Neural progenitor cell (in vitro differentiated cells): ENCODE measurements around the gene TNFSF8. TPM values are rescaled to one million over a fixed set of nuclear protein-coding genes. Genes with fewer than 3 reads are reported as not detected.

Source experiments
- DNase-seq: peaks from one replicate; pipeline ENCODE4 v3.0.0-alpha.2; 2016; ENCODE audit warnings: low spot score
- H2AFZ ChIP-seq: fragments of 200-600 bp; sonication (generic); replicated peaks from 2 replicates; pipeline ENCODE4 v1.6.1; 2016; ENCODE audit warnings: antibody characterized with exemption
- H3F3A ChIP-seq: fragments of 200-600 bp; sonication (generic); 2 replicates; pipeline ENCODE4 v1.6.1; 2016; ENCODE audit warnings: antibody characterized with exemption, low read depth
- H3K27ac ChIP-seq: fragments of 200-600 bp; sonication (generic); 2 replicates; pipeline ENCODE4 v1.5.1; 2016; ENCODE audit warnings: mild to moderate bottlenecking
- H3K27me3 ChIP-seq: fragments of 200-600 bp; sonication (generic); 2 replicates; pipeline ENCODE4 v1.6.1; 2016; ENCODE audit warnings: mild to moderate bottlenecking, moderate library complexity
- H3K36me3 ChIP-seq: fragments of 200-600 bp; sonication (generic); 2 replicates; pipeline ENCODE4 v1.5.1; 2016
- H3K4me1 ChIP-seq: fragments of 200-600 bp; sonication (generic); 2 replicates; pipeline ENCODE4 v1.6.1; 2016; ENCODE audit warnings: mixed run types
- H3K4me2 ChIP-seq: fragments of 200-600 bp; sonication (generic); 2 replicates; pipeline ENCODE4 v1.6.1; 2016
- H3K4me3 ChIP-seq: fragments of 200-600 bp; sonication (generic); 2 replicates; pipeline ENCODE4 v1.5.1; 2016
- H3K79me2 ChIP-seq: fragments of 200-600 bp; sonication (generic); 2 replicates; pipeline ENCODE4 v1.6.1; 2016; ENCODE audit warnings: low read depth
- H3K9ac ChIP-seq: fragments of 200-600 bp; sonication (generic); 2 replicates; pipeline ENCODE4 v1.6.1; 2016
- H3K9me3 ChIP-seq: fragments of 200-600 bp; sonication (generic); 2 replicates; pipeline ENCODE4 v1.5.1; 2016; ENCODE audit warnings: low read depth
- H4K20me1 ChIP-seq: fragments of 200-600 bp; sonication (generic); 2 replicates; pipeline ENCODE4 v1.6.1; 2016; ENCODE audit warnings: low read depth
- H3K27ac Mint-ChIP-seq: 3 replicates; pipeline ENCODE4 v1.8.0; 2021; ENCODE audit warnings: mixed read lengths
- H3K27me3 Mint-ChIP-seq: 2 replicates; pipeline ENCODE4 v1.8.0; 2022; ENCODE audit warnings: low read depth, mild to moderate bottlenecking, inconsistent platforms, moderate library complexity, mixed read lengths; ENCODE audit not compliant: insufficient read depth
- H3K36me3 Mint-ChIP-seq: 3 replicates; pipeline ENCODE4 v1.8.0; 2021; ENCODE audit warnings: mixed read lengths
- H3K4me1 Mint-ChIP-seq: 3 replicates; pipeline ENCODE4 v1.8.0; 2021; ENCODE audit warnings: mixed read lengths
- H3K4me3 Mint-ChIP-seq: 3 replicates; pipeline ENCODE4 v1.8.0; 2021; ENCODE audit warnings: mild to moderate bottlenecking, moderate library complexity, mixed read lengths
- H3K9me3 Mint-ChIP-seq: 3 replicates; pipeline ENCODE4 v1.8.0; 2020; ENCODE audit warnings: mixed read lengths
- EZH2 ChIP-seq: fragments of 200-600 bp; sonication (generic); IDR thresholded peaks from 2 replicates; pipeline ENCODE4 v1.6.1; 2017; ENCODE audit warnings: antibody characterized with exemption, mild to moderate bottlenecking, moderate library complexity
- EZH2phosphoT487 ChIP-seq: fragments of 200-600 bp; sonication (generic); IDR thresholded peaks from 2 replicates; pipeline ENCODE4 v1.6.1; 2017; ENCODE audit warnings: antibody characterized with exemption
- total RNA-seq: library from RNA; depleted of rRNA; stranded (reverse); fragments of >200 nt; gene quantifications from 2 replicates; pipeline ENCODE4 v1.2.3, GENCODE V29; 2015; ENCODE audit warnings: low replicate concordance
- TF ChIP-seq, protein P1 (sequence below): fragments of 200-600 bp; sonication (generic); IDR thresholded peaks from 2 replicates; pipeline ENCODE4 v1.5.1; 2017; ENCODE audit warnings: antibody characterized with exemption, mild to moderate bottlenecking

Gene TNFSF8
- total RNA-seq, 1 donor from 2014 or later = not detected

DNA sequence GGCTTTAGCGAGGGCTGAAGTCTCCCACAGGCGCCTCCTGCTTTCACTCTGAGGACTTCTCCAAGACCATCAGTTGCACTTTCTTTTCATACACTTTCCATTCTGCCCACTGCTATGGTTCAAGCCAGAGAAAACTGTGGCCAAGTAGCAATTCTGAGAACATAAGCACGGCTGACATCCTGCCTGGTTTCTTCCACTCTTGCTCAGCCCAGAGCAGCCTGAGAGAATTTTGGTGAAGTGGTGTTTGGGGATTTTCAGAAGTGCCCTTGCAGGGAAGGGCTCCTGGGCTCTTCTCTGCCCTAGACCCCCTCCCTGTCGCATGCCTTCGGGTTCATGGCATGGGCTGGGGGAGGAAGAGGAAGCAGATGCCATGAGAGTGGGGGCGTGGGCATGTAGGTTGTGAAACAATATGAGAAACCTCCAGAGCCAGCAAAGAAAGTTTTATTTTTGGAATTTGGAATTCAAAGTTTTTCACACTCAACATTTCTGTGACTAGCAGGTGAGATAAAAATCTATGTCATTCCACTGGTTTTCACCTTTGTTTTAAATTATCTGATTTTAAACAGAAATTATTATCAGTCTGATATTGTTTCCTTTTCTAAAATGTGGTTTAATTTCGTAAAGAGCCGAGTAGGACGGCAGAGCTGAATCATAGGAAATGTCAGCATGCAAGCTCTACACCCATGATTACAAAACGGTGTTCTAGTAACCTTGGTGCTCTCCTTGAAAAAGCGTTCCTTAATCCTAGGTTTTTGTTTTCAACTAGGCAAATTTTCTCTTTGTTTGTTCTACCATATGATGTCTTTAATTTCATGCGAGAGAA is 27.8 kb upstream of the TNFSF8 start:
- Mint-ChIP-seq H3K27ac (no peak overlapping the region), H3K9me3 (peaks cover 20% of the 10 kb centered on the region), H3K4me1 (no peaks in the 10 kb centered on the region), H3K4me3 (no peak overlapping the region), H3K36me3 (no peaks in the 10 kb centered on the region), H3K27me3 (peaks cover 7% of the 10 kb centered on the region)
- Histone ChIP-seq H3K27ac (no peak overlapping the region), H3K36me3 (no peaks in the 10 kb centered on the region), H3F3A (no peaks in the 10 kb centered on the region), H3K4me2 (no peak overlapping the region), H3K79me2 (no peaks in the 10 kb centered on the region), H3K4me1 (no peaks in the 10 kb centered on the region), H3K9me3 (no peaks in the 10 kb centered on the region), H3K9ac (no peak overlapping the region), H3K27me3 (no peaks in the 10 kb centered on the region), H3K4me3 (no peak overlapping the region), H4K20me1 (no peaks in the 10 kb centered on the region), H2AFZ (no peak overlapping the region)
- DNase-seq = no peak
- TF ChIP-seq EZH2phosphoT487 = no peak
- TF ChIP-seq EZH2 = no peak
- TF ChIP-seq, protein P1, sequence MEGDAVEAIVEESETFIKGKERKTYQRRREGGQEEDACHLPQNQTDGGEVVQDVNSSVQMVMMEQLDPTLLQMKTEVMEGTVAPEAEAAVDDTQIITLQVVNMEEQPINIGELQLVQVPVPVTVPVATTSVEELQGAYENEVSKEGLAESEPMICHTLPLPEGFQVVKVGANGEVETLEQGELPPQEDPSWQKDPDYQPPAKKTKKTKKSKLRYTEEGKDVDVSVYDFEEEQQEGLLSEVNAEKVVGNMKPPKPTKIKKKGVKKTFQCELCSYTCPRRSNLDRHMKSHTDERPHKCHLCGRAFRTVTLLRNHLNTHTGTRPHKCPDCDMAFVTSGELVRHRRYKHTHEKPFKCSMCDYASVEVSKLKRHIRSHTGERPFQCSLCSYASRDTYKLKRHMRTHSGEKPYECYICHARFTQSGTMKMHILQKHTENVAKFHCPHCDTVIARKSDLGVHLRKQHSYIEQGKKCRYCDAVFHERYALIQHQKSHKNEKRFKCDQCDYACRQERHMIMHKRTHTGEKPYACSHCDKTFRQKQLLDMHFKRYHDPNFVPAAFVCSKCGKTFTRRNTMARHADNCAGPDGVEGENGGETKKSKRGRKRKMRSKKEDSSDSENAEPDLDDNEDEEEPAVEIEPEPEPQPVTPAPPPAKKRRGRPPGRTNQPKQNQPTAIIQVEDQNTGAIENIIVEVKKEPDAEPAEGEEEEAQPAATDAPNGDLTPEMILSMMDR = no peak

DNA sequence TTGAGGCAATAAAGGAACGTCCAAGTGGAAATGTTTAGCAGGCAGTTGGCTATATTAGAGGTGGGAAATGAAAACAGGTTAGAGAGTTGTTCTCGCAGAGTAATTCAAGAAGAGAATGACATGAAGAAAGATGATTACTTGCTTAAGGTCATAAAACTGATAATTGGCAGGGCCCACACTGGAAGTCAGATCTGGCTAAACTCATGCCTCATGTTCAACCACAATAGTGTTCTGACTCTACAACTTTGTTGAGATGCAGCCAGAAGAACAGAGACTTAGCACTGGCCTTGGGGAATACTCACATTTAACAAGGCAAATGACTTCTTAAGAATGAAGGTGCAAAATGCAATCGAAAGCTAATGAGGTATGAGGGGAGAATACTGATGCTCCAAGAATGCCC is 27.2 kb upstream of the TNFSF8 start:
- Mint-ChIP-seq H3K4me3 (no peak overlapping the region), H3K27ac (no peak overlapping the region), H3K9me3 (peaks cover 13% of the 10 kb centered on the region), H3K4me1 (no peaks in the 10 kb centered on the region), H3K27me3 (peaks cover 6% of the 10 kb centered on the region), H3K36me3 (no peaks in the 10 kb centered on the region)
- Histone ChIP-seq H3F3A (no peaks in the 10 kb centered on the region), H4K20me1 (no peaks in the 10 kb centered on the region), H3K9ac (no peak overlapping the region), H3K36me3 (no peaks in the 10 kb centered on the region), H3K27ac (no peak overlapping the region), H3K4me2 (no peak overlapping the region), H3K79me2 (no peaks in the 10 kb centered on the region), H2AFZ (no peak overlapping the region), H3K27me3 (peaks cover under 1% of the 10 kb centered on the region), H3K9me3 (no peaks in the 10 kb centered on the region), H3K4me1 (no peaks in the 10 kb centered on the region), H3K4me3 (no peak overlapping the region)
- DNase-seq = no peak
- TF ChIP-seq, protein P1 = no peak
- no peak for TF ChIP-seq EZH2phosphoT487
- TF ChIP-seq EZH2 = no peak

DNA sequence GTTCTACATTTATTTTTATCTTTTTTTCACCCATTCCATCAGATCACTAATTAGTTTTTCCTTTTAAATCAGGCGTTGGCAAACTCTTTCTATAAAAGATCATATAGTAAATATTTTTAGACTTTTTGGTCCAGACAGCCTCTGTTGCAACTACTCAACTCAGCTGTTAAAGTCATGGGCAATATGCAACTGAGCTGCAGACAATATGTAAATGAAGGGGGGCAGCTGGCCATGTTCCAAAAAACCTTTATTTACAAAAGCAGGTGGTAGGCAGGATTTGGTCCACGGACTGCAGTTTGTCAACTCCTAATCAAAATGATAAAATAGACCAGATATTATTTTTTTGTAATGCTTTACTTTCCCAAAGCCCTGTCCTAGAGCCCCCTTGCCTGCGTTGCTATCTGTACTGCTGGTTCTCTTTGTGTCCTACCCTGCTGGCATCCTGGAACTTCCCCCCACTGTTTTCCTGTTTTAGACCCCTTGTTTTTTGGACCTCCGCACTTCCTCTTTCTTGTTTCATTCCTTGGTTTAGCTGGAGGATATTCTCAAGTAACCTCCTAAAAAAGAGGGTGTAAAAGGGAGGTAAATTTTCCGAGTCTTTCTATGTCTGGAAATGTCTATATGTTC is 24.7 kb upstream of the TNFSF8 start:
- H3K79me2 ChIP-seq = no peaks in the 10 kb centered on the region
- H3K36me3 Mint-ChIP-seq = no peaks in the 10 kb centered on the region
- H2AFZ ChIP-seq = no peak overlapping the region
- H4K20me1 ChIP-seq = no peaks in the 10 kb centered on the region
- H3K4me1 Mint-ChIP-seq = no peaks in the 10 kb centered on the region
- no peaks in the 10 kb centered on the region for H3K36me3 ChIP-seq
- peaks cover 13% of the 10 kb centered on the region for H3K27me3 ChIP-seq
- TF ChIP-seq EZH2phosphoT487 (no peak), EZH2 (no peak)
- TF ChIP-seq, protein P1 = no peak
- H3K9me3 ChIP-seq = no peaks in the 10 kb centered on the region
- peaks cover 2% of the 10 kb centered on the region for H3K9me3 Mint-ChIP-seq
- no peak overlapping the region for H3K4me3 Mint-ChIP-seq
- no peak overlapping the region for H3K9ac ChIP-seq
- no peaks in the 10 kb centered on the region for H3F3A ChIP-seq
- no peak overlapping the region for H3K4me2 ChIP-seq
- no peak for DNase-seq
- H3K4me3 ChIP-seq = no peak overlapping the region
- no peaks in the 10 kb centered on the region for H3K4me1 ChIP-seq
- no peak overlapping the region for H3K27ac Mint-ChIP-seq
- peaks cover 4% of the 10 kb centered on the region for H3K27me3 Mint-ChIP-seq
- H3K27ac ChIP-seq = no peak overlapping the region
